Astrocyte (in vitro differentiated cells and primary cell): ENCODE measurements around the gene AHNAK. TPM values are rescaled to one million over a fixed set of nuclear protein-coding genes. Genes with fewer than 3 reads are reported as not detected.

Experiments used
- DNase-seq: peaks from one replicate; pipeline ENCODE4 v3.0.0-alpha.2; 2010; ENCODE audit warnings: low read depth
- FAIRE-seq: peaks from 2 replicates; lab custom pipeline; 2011; peaks lifted over from hg19 to GRCh38; lab: Jason Lieb, UNC
- H2AFZ ChIP-seq: 2 replicates; pipeline ENCODE4 v1.6.0; 2012; ENCODE audit warnings: low read depth, low read length, inconsistent platforms
- H3K27ac ChIP-seq: 2 replicates; pipeline ENCODE4 v1.5.1; 2011; ENCODE audit warnings: low read depth, low read length, inconsistent platforms
- H3K27me3 ChIP-seq: 2 replicates; pipeline ENCODE4 v1.6.0; 2011; ENCODE audit warnings: low read length, inconsistent platforms; ENCODE audit not compliant: insufficient read depth
- H3K36me3 ChIP-seq: 2 replicates; pipeline ENCODE4 v1.5.1; 2011; ENCODE audit warnings: low read length, inconsistent platforms; ENCODE audit not compliant: insufficient read depth
- H3K4me1 ChIP-seq: 2 replicates; pipeline ENCODE4 v1.5.1; 2011; ENCODE audit warnings: low read length, inconsistent platforms; ENCODE audit not compliant: insufficient read depth
- H3K4me2 ChIP-seq: 2 replicates; pipeline ENCODE4 v1.6.0; 2012; ENCODE audit warnings: low read length, inconsistent platforms
- H3K4me3 ChIP-seq: 2 replicates; pipeline ENCODE4 v1.5.1; 2011; ENCODE audit warnings: low read depth, mild to moderate bottlenecking, low read length, inconsistent platforms; ENCODE audit not compliant: insufficient read depth
- H3K79me2 ChIP-seq: 2 replicates; pipeline ENCODE4 v1.6.0; 2012; ENCODE audit warnings: mild to moderate bottlenecking, low read length, inconsistent platforms; ENCODE audit not compliant: insufficient read depth
- H3K9ac ChIP-seq: 2 replicates; pipeline ENCODE4 v1.6.0; 2012; ENCODE audit warnings: mild to moderate bottlenecking, low read length, inconsistent platforms
- H3K9me3 ChIP-seq: 2 replicates; pipeline ENCODE4 v1.5.1; 2012; ENCODE audit warnings: low read depth, mild to moderate bottlenecking, low read length, inconsistent platforms; ENCODE audit not compliant: insufficient read depth
- H4K20me1 ChIP-seq: 2 replicates; pipeline ENCODE4 v1.6.0; 2012; ENCODE audit warnings: low read length, inconsistent platforms; ENCODE audit not compliant: insufficient read depth
- H3K27ac Mint-ChIP-seq: one replicate; pipeline ENCODE4 v1.8.0; 2021; ENCODE audit warnings: mild to moderate bottlenecking, mixed read lengths; ENCODE audit not compliant: unreplicated experiment
- H3K27me3 Mint-ChIP-seq: one replicate; pipeline ENCODE4 v1.8.0; 2021; ENCODE audit warnings: low read depth, mixed read lengths; ENCODE audit not compliant: unreplicated experiment
- H3K36me3 Mint-ChIP-seq: one replicate; pipeline ENCODE4 v1.8.0; 2021; ENCODE audit warnings: low read depth, mixed read lengths; ENCODE audit not compliant: unreplicated experiment
- H3K4me1 Mint-ChIP-seq: one replicate; pipeline ENCODE4 v1.8.0; 2021; ENCODE audit warnings: low read depth, mixed read lengths; ENCODE audit not compliant: unreplicated experiment
- H3K4me3 Mint-ChIP-seq: one replicate; pipeline ENCODE4 v1.8.0; 2021; ENCODE audit warnings: mild to moderate bottlenecking, moderate library complexity, mixed read lengths; ENCODE audit not compliant: unreplicated experiment
- H3K9me3 Mint-ChIP-seq: one replicate; pipeline ENCODE4 v1.8.0; 2021; ENCODE audit warnings: mild to moderate bottlenecking, mixed read lengths; ENCODE audit not compliant: unreplicated experiment
- EZH2 ChIP-seq: IDR thresholded peaks from 2 replicates; pipeline ENCODE4 v1.6.1; 2012; ENCODE audit warnings: mild to moderate bottlenecking, low read length, inconsistent platforms; ENCODE audit not compliant: insufficient read depth
- total RNA-seq: library from RNA; stranded (reverse); gene quantifications from 2 replicates; pipeline ENCODE4 v1.2.1, GENCODE V29; 2021
- TF ChIP-seq, protein P1 (sequence below): IDR thresholded peaks from 2 replicates; pipeline ENCODE4 v1.5.1; 2011; ENCODE audit warnings: low read depth, mild to moderate bottlenecking, inconsistent platforms, low read length, moderate library complexity; ENCODE audit not compliant: insufficient read depth

Gene AHNAK
- total RNA-seq, 1 donor from 2014 or later, result 378 TPM

DNA sequence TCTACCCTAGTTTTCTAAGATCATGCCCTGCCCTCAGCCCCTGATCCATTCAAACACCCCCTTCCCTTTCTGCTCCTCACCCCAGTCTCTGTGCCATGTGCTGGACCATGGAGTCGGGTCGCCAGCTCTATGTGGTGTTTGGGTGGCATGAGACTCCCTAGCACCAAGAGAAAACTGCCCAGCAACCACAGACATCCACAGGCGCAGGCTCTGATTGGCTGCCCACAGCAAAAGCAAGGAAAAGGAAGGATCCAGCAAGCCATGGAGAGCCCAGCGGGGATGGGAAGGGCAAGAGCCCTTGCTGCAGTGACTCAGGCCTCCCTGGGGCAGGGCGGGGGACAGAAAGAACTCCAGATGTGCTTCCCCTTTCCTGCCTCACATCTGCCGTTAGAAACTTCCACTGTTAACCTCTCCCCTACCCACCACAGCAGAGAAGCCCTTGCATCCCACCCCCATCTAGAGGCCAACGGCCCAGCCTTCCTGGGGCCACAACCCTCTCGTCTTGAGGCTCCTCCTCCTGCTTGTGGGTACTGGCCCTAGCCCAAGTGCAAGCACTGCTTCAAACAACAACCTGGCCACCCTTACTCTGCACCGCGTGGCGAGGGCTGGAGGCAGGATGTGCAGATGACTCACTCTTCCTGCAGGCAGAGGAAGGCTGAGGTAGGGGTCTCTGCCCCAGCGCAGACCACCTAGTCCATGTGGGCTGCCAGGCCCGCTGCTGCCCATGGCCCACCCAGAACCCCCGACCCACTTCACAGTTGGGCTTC is 9.7 kb upstream of the AHNAK start:
- peak overlapping the region; percentile 95 for H3K27ac Mint-ChIP-seq
- no peak for FAIRE-seq
- H3K4me3 ChIP-seq, result no peak overlapping the region
- H3K27me3 ChIP-seq, result no peaks in the 10 kb centered on the region
- H3K4me1 ChIP-seq, result peaks cover 85% of the 10 kb centered on the region
- peak overlapping the region; percentile 82 for H3K27ac ChIP-seq
- H4K20me1 ChIP-seq, result peaks cover 42% of the 10 kb centered on the region
- peaks cover 20% of the 10 kb centered on the region for H3K36me3 ChIP-seq
- H3K9ac ChIP-seq, result peak overlapping the region; percentile 65
- peaks cover 18% of the 10 kb centered on the region for H3K36me3 Mint-ChIP-seq
- no peaks in the 10 kb centered on the region for H3K9me3 Mint-ChIP-seq
- H3K27me3 Mint-ChIP-seq, result no peaks in the 10 kb centered on the region
- no peak overlapping the region for H2AFZ ChIP-seq
- TF ChIP-seq, protein P1, sequence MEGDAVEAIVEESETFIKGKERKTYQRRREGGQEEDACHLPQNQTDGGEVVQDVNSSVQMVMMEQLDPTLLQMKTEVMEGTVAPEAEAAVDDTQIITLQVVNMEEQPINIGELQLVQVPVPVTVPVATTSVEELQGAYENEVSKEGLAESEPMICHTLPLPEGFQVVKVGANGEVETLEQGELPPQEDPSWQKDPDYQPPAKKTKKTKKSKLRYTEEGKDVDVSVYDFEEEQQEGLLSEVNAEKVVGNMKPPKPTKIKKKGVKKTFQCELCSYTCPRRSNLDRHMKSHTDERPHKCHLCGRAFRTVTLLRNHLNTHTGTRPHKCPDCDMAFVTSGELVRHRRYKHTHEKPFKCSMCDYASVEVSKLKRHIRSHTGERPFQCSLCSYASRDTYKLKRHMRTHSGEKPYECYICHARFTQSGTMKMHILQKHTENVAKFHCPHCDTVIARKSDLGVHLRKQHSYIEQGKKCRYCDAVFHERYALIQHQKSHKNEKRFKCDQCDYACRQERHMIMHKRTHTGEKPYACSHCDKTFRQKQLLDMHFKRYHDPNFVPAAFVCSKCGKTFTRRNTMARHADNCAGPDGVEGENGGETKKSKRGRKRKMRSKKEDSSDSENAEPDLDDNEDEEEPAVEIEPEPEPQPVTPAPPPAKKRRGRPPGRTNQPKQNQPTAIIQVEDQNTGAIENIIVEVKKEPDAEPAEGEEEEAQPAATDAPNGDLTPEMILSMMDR, result no peak
- TF ChIP-seq EZH2, result no peak
- no peaks in the 10 kb centered on the region for H3K9me3 ChIP-seq
- peak overlapping the region; percentile 75 for H3K4me3 Mint-ChIP-seq
- H3K79me2 ChIP-seq, result peaks cover 22% of the 10 kb centered on the region
- DNase-seq, result peak; percentile 87
- H3K4me2 ChIP-seq, result peak overlapping the region; percentile 78
- H3K4me1 Mint-ChIP-seq, result peaks cover 75% of the 10 kb centered on the region

DNA sequence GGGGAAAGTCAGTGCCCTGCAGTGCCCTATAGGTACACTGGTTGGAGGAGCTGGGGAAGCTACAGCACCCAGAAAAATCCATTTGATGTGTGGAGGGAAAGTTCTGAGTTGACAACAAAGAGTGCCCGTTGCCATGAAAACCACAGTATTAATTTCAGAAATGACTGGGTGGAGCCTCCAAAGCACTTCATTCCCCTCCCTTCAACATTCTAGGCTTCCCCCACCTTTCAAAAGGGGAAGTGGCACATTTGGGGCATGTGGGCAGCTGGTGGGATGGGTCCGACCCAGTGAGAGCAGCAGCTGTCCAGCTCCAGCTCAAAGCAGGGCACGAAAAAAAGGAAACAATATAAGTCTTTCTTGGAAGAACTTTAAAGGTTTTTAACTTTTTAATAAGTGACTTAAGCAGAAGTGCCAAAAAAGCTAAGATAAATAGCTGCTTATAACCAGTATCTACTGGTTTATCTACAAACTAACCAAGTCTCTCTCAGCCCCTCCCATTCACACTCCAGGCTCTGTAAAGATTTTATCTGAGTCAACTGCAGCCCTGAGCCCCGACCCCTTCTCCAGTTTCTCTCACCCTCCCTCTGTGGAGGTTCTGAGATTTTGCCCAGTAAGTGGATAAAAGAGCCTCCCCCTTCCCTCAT is 9.0 kb upstream of the AHNAK start:
- H3K4me3 ChIP-seq, result no peak overlapping the region
- Mint-ChIP-seq H3K27me3 (no peaks in the 10 kb centered on the region), H3K4me1 (peaks cover 70% of the 10 kb centered on the region), H3K36me3 (peaks cover 18% of the 10 kb centered on the region), H3K4me3 (peak overlapping the region; percentile 75), H3K9me3 (no peaks in the 10 kb centered on the region), H3K27ac (peak overlapping the region; percentile 95)
- no peak for TF ChIP-seq EZH2
- TF ChIP-seq, protein P1, result no peak
- no peak overlapping the region for H2AFZ ChIP-seq
- H3K79me2 ChIP-seq, result peaks cover 22% of the 10 kb centered on the region
- no peaks in the 10 kb centered on the region for H3K27me3 ChIP-seq
- peaks cover 20% of the 10 kb centered on the region for H3K36me3 ChIP-seq
- peak overlapping the region; percentile 82 for H3K27ac ChIP-seq
- H3K4me1 ChIP-seq, result peaks cover 78% of the 10 kb centered on the region
- FAIRE-seq, result no peak
- peak overlapping the region; percentile 65 for H3K9ac ChIP-seq
- peak; percentile 33 for DNase-seq
- no peaks in the 10 kb centered on the region for H3K9me3 ChIP-seq
- H4K20me1 ChIP-seq, result peaks cover 36% of the 10 kb centered on the region
- H3K4me2 ChIP-seq, result peak overlapping the region; percentile 78
